Panc1 (cell line): ENCODE results near the gene PAX5. TPM values are rescaled to one million over a fixed set of nuclear protein-coding genes. Genes with fewer than 3 reads are reported as not detected.

Source experiments
- ATAC-seq: fragments of 200-7000 bp; cut with Tn5 transposase; 2 replicates; pipeline ENCODE4 v1.9.1; 2020; ENCODE audit warnings: mild to moderate bottlenecking, moderate library complexity
- BruUV-seq: library from RNA; stranded (reverse); fragments of 400-500 nt; replicated peaks from 2 replicates; lab custom pipeline; 2021; lab: Mats Ljungman, UMichigan
- CTCF ChIA-PET: fragments of 300-600 bp; sonication (Branson Sonifier 250); formaldehyde crosslinking; loops from one replicate; lab custom pipeline; 2022; ENCODE audit warnings: antibody characterized with exemption; lab: Charles Lee
- POLR2A ChIA-PET: fragments of 300-600 bp; sonication (Branson Sonifier 250); formaldehyde crosslinking; loops from one replicate; lab custom pipeline; 2022; ENCODE audit warnings: antibody characterized with exemption; lab: Charles Lee
- DNase-seq: peaks from one replicate; pipeline ENCODE4 v3.0.0-alpha.2; 2010; ENCODE audit warnings: low read depth, low spot score
- H3K27ac ChIP-seq: 2 replicates; pipeline ENCODE4 v1.5.1; 2011; ENCODE audit warnings: mild to moderate bottlenecking, low read length, inconsistent platforms
- H3K27me3 ChIP-seq: fragments of 200-500 bp; sonication (Bioruptor generic); 2 replicates; pipeline ENCODE4 v1.6.0; 2014; ENCODE audit warnings: low read length, inconsistent platforms; ENCODE audit not compliant: control insufficient read depth, insufficient read depth
- H3K36me3 ChIP-seq: fragments of 200-500 bp; sonication (Bioruptor generic); 2 replicates; pipeline ENCODE4 v1.5.1; 2014; ENCODE audit warnings: inconsistent platforms, mild to moderate bottlenecking, low read length, moderate library complexity; ENCODE audit not compliant: control insufficient read depth, insufficient read depth
- H3K4me1 ChIP-seq: 2 replicates; pipeline ENCODE4 v1.5.1; 2011; ENCODE audit warnings: inconsistent platforms, mild to moderate bottlenecking, low read length, moderate library complexity; ENCODE audit not compliant: control insufficient read depth, insufficient read depth
- H3K4me3 ChIP-seq, 2 experiments: 2 replicates each; pipeline ENCODE4 v1.5.1; 2011 to 2012; ENCODE audit warnings: low read depth in 2 of 2, low read length in 2 of 2, mild to moderate bottlenecking in 2 of 2, inconsistent platforms in 1 of 2, moderate library complexity in 1 of 2
- H3K9me3 ChIP-seq: fragments of 200-500 bp; sonication (Bioruptor generic); 2 replicates; pipeline ENCODE4 v1.5.1; 2014; ENCODE audit warnings: low read depth, mild to moderate bottlenecking, inconsistent platforms, low read length, moderate library complexity; ENCODE audit not compliant: control insufficient read depth, insufficient read depth
- POLR2AphosphoS5 ChIP-seq: IDR thresholded peaks from 2 replicates; pipeline ENCODE4 v1.6.1; 2012; ENCODE audit warnings: mild to moderate bottlenecking, low read depth, low read length, moderate library complexity
- SIN3A ChIP-seq: IDR thresholded peaks from 2 replicates; pipeline ENCODE4 v1.6.1; 2012; ENCODE audit warnings: low read depth, mild to moderate bottlenecking, low read length, moderate library complexity, borderline replicate concordance; ENCODE audit not compliant: insufficient read depth
- TCF7L2 ChIP-seq: IDR thresholded peaks from 2 replicates; pipeline ENCODE4 v1.6.1; 2011; ENCODE audit warnings: mild to moderate bottlenecking, low read depth, low read length, inconsistent platforms
- in situ Hi-C: cut with HindIII; loops from 2 replicates; pipeline ENCODE4 v1.10.0; 2016; ENCODE audit warnings: low sequenced_read_pairs, low pct_unique_long_range_greater_than_20kb
- intact Hi-C: fragments of 100-400 bp; cut with micrococcal nuclease; formaldehyde crosslinking; loops from one replicate; pipeline ENCODE4 v1.10.0; 2022; ENCODE audit not compliant: unreplicated experiment
- total RNA-seq: library from RNA; stranded (reverse); gene quantifications from one replicate; pipeline ENCODE4 v1.2.1, GENCODE V29; 2021; ENCODE audit not compliant: unreplicated experiment
- TF ChIP-seq, protein P1 (sequence below): fragments of 450-650 bp; IDR thresholded peaks from 2 replicates; pipeline ENCODE4 v1.5.1; 2017; ENCODE audit warnings: mild to moderate bottlenecking
- TF ChIP-seq, protein P2 (sequence below), 2 experiments: IDR thresholded peaks; 2 replicates each; pipeline ENCODE4 v1.6.1; 2011 to 2012; ENCODE audit warnings: low read depth in 2 of 2, control low read depth in 1 of 2, low read length in 1 of 2, mild to moderate bottlenecking in 1 of 2, moderate library complexity in 1 of 2; ENCODE audit not compliant: insufficient read depth in 1 of 2

PAX5 gene
- total RNA-seq, 1 experiment from 2014 or later, result 0.39 TPM

DNA sequence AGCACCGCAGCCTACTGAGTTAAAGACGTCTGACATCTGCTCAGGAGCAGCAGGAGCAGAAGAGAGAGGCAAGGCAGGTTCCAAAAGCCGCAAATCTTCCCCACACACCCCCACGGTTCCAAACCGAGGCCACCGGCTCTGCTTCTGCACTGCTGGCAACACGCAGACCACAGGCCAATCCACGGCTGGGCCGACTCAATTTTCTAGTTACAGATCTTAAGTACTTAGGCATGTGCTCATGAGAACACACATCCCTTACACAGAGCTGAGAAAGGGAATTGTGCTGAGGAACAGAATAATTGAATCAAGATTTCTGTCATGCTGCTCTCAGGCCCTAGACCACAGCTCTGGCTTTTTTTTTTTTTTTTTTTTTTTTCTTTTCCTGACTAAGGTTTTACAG, 32.6 kb downstream of the PAX5 start:
- TF ChIP-seq, protein P1, sequence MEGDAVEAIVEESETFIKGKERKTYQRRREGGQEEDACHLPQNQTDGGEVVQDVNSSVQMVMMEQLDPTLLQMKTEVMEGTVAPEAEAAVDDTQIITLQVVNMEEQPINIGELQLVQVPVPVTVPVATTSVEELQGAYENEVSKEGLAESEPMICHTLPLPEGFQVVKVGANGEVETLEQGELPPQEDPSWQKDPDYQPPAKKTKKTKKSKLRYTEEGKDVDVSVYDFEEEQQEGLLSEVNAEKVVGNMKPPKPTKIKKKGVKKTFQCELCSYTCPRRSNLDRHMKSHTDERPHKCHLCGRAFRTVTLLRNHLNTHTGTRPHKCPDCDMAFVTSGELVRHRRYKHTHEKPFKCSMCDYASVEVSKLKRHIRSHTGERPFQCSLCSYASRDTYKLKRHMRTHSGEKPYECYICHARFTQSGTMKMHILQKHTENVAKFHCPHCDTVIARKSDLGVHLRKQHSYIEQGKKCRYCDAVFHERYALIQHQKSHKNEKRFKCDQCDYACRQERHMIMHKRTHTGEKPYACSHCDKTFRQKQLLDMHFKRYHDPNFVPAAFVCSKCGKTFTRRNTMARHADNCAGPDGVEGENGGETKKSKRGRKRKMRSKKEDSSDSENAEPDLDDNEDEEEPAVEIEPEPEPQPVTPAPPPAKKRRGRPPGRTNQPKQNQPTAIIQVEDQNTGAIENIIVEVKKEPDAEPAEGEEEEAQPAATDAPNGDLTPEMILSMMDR, result no peak
- TF ChIP-seq TCF7L2 (no peak), POLR2AphosphoS5 (no peak), SIN3A (no peak)
- TF ChIP-seq, protein P2, sequence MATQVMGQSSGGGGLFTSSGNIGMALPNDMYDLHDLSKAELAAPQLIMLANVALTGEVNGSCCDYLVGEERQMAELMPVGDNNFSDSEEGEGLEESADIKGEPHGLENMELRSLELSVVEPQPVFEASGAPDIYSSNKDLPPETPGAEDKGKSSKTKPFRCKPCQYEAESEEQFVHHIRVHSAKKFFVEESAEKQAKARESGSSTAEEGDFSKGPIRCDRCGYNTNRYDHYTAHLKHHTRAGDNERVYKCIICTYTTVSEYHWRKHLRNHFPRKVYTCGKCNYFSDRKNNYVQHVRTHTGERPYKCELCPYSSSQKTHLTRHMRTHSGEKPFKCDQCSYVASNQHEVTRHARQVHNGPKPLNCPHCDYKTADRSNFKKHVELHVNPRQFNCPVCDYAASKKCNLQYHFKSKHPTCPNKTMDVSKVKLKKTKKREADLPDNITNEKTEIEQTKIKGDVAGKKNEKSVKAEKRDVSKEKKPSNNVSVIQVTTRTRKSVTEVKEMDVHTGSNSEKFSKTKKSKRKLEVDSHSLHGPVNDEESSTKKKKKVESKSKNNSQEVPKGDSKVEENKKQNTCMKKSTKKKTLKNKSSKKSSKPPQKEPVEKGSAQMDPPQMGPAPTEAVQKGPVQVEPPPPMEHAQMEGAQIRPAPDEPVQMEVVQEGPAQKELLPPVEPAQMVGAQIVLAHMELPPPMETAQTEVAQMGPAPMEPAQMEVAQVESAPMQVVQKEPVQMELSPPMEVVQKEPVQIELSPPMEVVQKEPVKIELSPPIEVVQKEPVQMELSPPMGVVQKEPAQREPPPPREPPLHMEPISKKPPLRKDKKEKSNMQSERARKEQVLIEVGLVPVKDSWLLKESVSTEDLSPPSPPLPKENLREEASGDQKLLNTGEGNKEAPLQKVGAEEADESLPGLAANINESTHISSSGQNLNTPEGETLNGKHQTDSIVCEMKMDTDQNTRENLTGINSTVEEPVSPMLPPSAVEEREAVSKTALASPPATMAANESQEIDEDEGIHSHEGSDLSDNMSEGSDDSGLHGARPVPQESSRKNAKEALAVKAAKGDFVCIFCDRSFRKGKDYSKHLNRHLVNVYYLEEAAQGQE (IDR thresholded peaks at IDR 0.05; ENCODE audit: insufficient read depth in 1 of 2, low read depth in 2 of 2, low read length in 1 of 2), result no peak
- Histone ChIP-seq H3K4me1 (no peaks in the 10 kb centered on the region), H3K27ac (no peak overlapping the region), H3K9me3 (no peaks in the 10 kb centered on the region), H3K4me3 (no peak overlapping the region), H3K27me3 (peaks cover 24% of the 10 kb centered on the region), H3K36me3 (no peaks in the 10 kb centered on the region)
- ChIA-PET CTCF (no interaction called here), POLR2A (interaction anchor here (0.6 kb wide), 1 partner anchor 85 kb away, joined by 3 read pairs; no protein-coding TSS in a partner anchor)
- in situ Hi-C loops, result no loop called here
- intact Hi-C loops, result no loop called here
- BruUV-seq, result no TSS peak
- DNase-seq (no peak), ATAC-seq (no peak)

DNA sequence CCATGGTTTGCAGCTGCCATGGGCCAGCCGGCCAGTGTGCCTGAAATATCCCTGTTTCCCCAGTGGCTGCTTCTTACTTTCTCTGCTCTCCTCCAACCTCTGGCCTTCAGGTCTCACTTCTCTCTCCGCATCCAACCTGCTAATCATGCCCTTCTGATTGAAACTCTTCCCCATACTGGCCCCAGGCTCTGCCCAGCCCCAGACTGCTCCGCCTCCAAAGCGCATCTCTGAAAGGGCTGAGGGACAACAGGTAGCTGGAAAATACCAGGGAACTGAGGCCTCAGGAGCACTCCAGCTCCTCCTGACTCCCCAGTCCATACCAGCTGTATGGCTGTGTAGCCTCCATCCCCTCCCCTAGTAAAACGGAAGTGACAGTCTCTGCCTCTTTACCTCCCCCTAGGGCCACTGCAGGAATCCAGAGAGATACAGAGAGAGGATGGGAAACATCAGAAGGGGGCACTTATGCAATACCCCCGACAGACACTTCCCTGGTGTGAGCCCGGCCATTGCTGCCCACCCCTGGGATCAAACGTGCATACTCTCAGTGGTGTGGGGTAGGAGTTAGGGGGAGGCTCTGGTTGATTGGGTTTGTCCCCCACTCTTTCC, 34.2 kb downstream of the PAX5 start:
- no peaks in the 10 kb centered on the region for H3K9me3 ChIP-seq
- CTCF ChIA-PET, result no interaction called here
- no TSS peak for BruUV-seq
- no peaks in the 10 kb centered on the region for H3K36me3 ChIP-seq
- intact Hi-C loops, result loop anchor here (5.0 to 10.0 kb wide), 6 partner anchors 65 to 412 kb away; partner anchors contain the start of gene ZCCHC7
- H3K27ac ChIP-seq, result no peak overlapping the region
- ATAC-seq (no peak), DNase-seq (no peak)
- TF ChIP-seq POLR2AphosphoS5 (no peak), SIN3A (no peak), TCF7L2 (no peak)
- TF ChIP-seq, protein P1, result no peak
- TF ChIP-seq, protein P2 (IDR thresholded peaks at IDR 0.05; ENCODE audit: insufficient read depth in 1 of 2, low read depth in 2 of 2, low read length in 1 of 2), result no peak
- H3K27me3 ChIP-seq, result peaks cover 8% of the 10 kb centered on the region
- peaks cover 4% of the 10 kb centered on the region for H3K4me1 ChIP-seq
- H3K4me3 ChIP-seq, result no peak overlapping the region
- in situ Hi-C loops, result no loop called here
- POLR2A ChIA-PET, result no interaction called here
